GM23338 (cell line): ENCODE data around the gene MET. TPM values are rescaled to one million over a fixed set of nuclear protein-coding genes. Genes with fewer than 3 reads are reported as not detected.

Experiments used
- ATAC-seq: fragments of 200-7000 bp; cut with Tn5 transposase; 3 replicates; pipeline ENCODE4 v1.9.1; 2020
- DNase-seq: peaks from one replicate; pipeline ENCODE4 v3.0.0-alpha.2; 2015; ENCODE audit warnings: low spot score
- H2AFZ ChIP-seq: fragments of 200-600 bp; sonication (generic); 2 replicates; pipeline ENCODE4 v1.8.0; 2016; ENCODE audit warnings: antibody characterized with exemption, mild to moderate bottlenecking, moderate library complexity
- H3F3A ChIP-seq: fragments of 200-600 bp; sonication (generic); replicated peaks from 2 replicates; pipeline ENCODE4 v1.8.0; 2017; ENCODE audit warnings: antibody characterized with exemption, mixed run types, low read depth
- H3K27ac ChIP-seq: fragments of 200-600 bp; sonication (generic); 2 replicates; pipeline ENCODE4 v1.6.1; 2016; ENCODE audit warnings: low read depth
- H3K27me3 ChIP-seq: fragments of 200-600 bp; sonication (generic); 2 replicates; pipeline ENCODE4 v1.8.0; 2016; ENCODE audit warnings: mild to moderate bottlenecking, mixed run types, moderate library complexity; ENCODE audit not compliant: insufficient read depth
- H3K36me3 ChIP-seq: fragments of 200-600 bp; sonication (generic); 2 replicates; pipeline ENCODE4 v1.8.0; 2016; ENCODE audit warnings: mild to moderate bottlenecking; ENCODE audit not compliant: insufficient read depth
- H3K4me1 ChIP-seq: fragments of 200-600 bp; sonication (generic); 2 replicates; pipeline ENCODE4 v1.8.0; 2016; ENCODE audit warnings: mild to moderate bottlenecking, moderate library complexity; ENCODE audit not compliant: insufficient read depth
- H3K4me2 ChIP-seq: fragments of 200-600 bp; sonication (generic); 2 replicates; pipeline ENCODE4 v1.7.1; 2017; ENCODE audit warnings: mixed run types
- H3K4me3 ChIP-seq: fragments of 200-600 bp; sonication (generic); 2 replicates; pipeline ENCODE4 v1.6.1; 2016; ENCODE audit warnings: mixed run types
- H3K79me2 ChIP-seq: fragments of 200-600 bp; sonication (generic); replicated peaks from 2 replicates; pipeline ENCODE4 v1.8.0; 2017; ENCODE audit warnings: mild to moderate bottlenecking; ENCODE audit not compliant: insufficient read depth
- H3K9me2 ChIP-seq: fragments of 200-600 bp; sonication (generic); 2 replicates; pipeline ENCODE4 v1.8.0; 2017; ENCODE audit not compliant: insufficient read depth
- H4K20me1 ChIP-seq: fragments of 200-600 bp; sonication (generic); replicated peaks from 2 replicates; pipeline ENCODE4 v1.8.0; 2017; ENCODE audit warnings: mild to moderate bottlenecking; ENCODE audit not compliant: insufficient read depth
- H3K27ac Mint-ChIP-seq: 2 replicates; pipeline ENCODE4 v1.8.0; 2020; ENCODE audit warnings: inconsistent platforms, mild to moderate bottlenecking, moderate library complexity, mixed read lengths
- H3K27me3 Mint-ChIP-seq: 3 replicates; pipeline ENCODE4 v1.8.0; 2022; ENCODE audit warnings: low read depth, mild to moderate bottlenecking, moderate library complexity, mixed read lengths, inconsistent platforms; ENCODE audit not compliant: insufficient read depth, poor library complexity
- H3K36me3 Mint-ChIP-seq: 3 replicates; pipeline ENCODE4 v1.8.0; 2021; ENCODE audit warnings: low read depth, mild to moderate bottlenecking, inconsistent platforms, moderate library complexity, mixed read lengths
- H3K4me1 Mint-ChIP-seq: 3 replicates; pipeline ENCODE4 v1.8.0; 2020; ENCODE audit warnings: mild to moderate bottlenecking, inconsistent platforms, mixed read lengths
- H3K4me3 Mint-ChIP-seq: 3 replicates; pipeline ENCODE4 v1.8.0; 2021; ENCODE audit warnings: moderate library complexity, mild to moderate bottlenecking, inconsistent platforms, mixed read lengths
- H3K9me3 Mint-ChIP-seq: 3 replicates; pipeline ENCODE4 v1.8.0; 2020; ENCODE audit warnings: moderate library complexity, mild to moderate bottlenecking, inconsistent platforms, mixed read lengths
- CREB1 ChIP-seq: fragments of 250-450 bp; sonication (Bioruptor Pico); IDR thresholded peaks from 2 replicates; pipeline ENCODE4 v1.5.0; 2020; ENCODE audit warnings: low read depth, mild to moderate bottlenecking, moderate library complexity
- EZH2 ChIP-seq: fragments of 200-600 bp; sonication (generic); IDR thresholded peaks from one replicate; pipeline ENCODE4 v1.8.0; 2017; ENCODE audit warnings: antibody characterized with exemption, mild to moderate bottlenecking, low read depth; ENCODE audit not compliant: unreplicated experiment
- EZH2phosphoT487 ChIP-seq: fragments of 200-600 bp; sonication (generic); IDR thresholded peaks from one replicate; pipeline ENCODE4 v1.8.1; 2018; ENCODE audit warnings: antibody characterized with exemption; ENCODE audit not compliant: unreplicated experiment
- JUNB ChIP-seq: IDR thresholded peaks from one replicate; pipeline ENCODE4 v1.6.1; 2016; ENCODE audit warnings: antibody characterized with exemption; ENCODE audit not compliant: unreplicated experiment
- NANOG ChIP-seq: IDR thresholded peaks from 2 replicates; pipeline ENCODE4 v1.6.1; 2016; ENCODE audit warnings: antibody characterized with exemption, borderline replicate concordance
- POLR2AphosphoS5 ChIP-seq: IDR thresholded peaks from 2 replicates; pipeline ENCODE4 v1.6.1; 2016; ENCODE audit warnings: antibody characterized with exemption, low read depth
- REST ChIP-seq: IDR thresholded peaks from one replicate; pipeline ENCODE4 v1.6.1; 2018; ENCODE audit warnings: antibody characterized with exemption; ENCODE audit not compliant: unreplicated experiment
- STAT1 ChIP-seq: IDR thresholded peaks from one replicate; pipeline ENCODE4 v1.6.1; 2016; ENCODE audit warnings: antibody characterized with exemption; ENCODE audit not compliant: unreplicated experiment
- ZNF114 ChIP-seq: fragments of 250-450 bp; sonication (Bioruptor Pico); IDR thresholded peaks from 2 replicates; pipeline ENCODE4 v1.5.0; 2020; ENCODE audit warnings: mild to moderate bottlenecking, moderate library complexity
- ZNF331 ChIP-seq: fragments of 250-450 bp; sonication (Bioruptor Pico); IDR thresholded peaks from 2 replicates; pipeline ENCODE4 v1.5.0; 2020; ENCODE audit warnings: low read depth, mild to moderate bottlenecking, moderate library complexity
- ZNF462 ChIP-seq: fragments of 250-450 bp; sonication (Bioruptor Pico); IDR thresholded peaks from 2 replicates; pipeline ENCODE4 v1.5.0; 2020; ENCODE audit warnings: mild to moderate bottlenecking, moderate library complexity
- polyA plus RNA-seq: library from polyadenylated mRNA; unstranded; fragments of >200 nt; fragmentation: Nextera tagmentation; extraction: Ambion mirVana; gene quantifications from 2 replicates; pipeline ENCODE4 v1.2.1, GENCODE V29; 2016
- total RNA-seq: library from RNA; depleted of rRNA; stranded (reverse); fragments of >200 nt; shearing (Covaris generic); gene quantifications from 2 replicates; pipeline ENCODE4 v1.2.3, GENCODE V29; 2014
- TF ChIP-seq, protein P1 (sequence below), 2 experiments: fragments of 200-600 bp in 1 of 2; sonication (generic) in 1 of 2; conservative IDR thresholded peaks; 2 replicates each; pipeline versions ENCODE4 v1.5.1 to v1.6.1; 2016 to 2017; ENCODE audit warnings: antibody characterized with exemption in 2 of 2, low read depth in 2 of 2, mild to moderate bottlenecking in 2 of 2, moderate library complexity in 1 of 2
- TF ChIP-seq, protein P2 (sequence below): IDR thresholded peaks from 2 replicates; pipeline ENCODE4 v1.6.1; 2016; ENCODE audit warnings: antibody characterized with exemption

MET gene
- total and polyA plus RNA-seq, 2 experiments from 2014 or later, result 4.8 to 23.1 TPM

- Histone ChIP-seq H3K79me2 (no peaks in the 10 kb centered on the region), H3K27me3 (no peaks in the 10 kb centered on the region), H3K4me2 (no peak overlapping the region), H4K20me1 (no peaks in the 10 kb centered on the region), H3K4me1 (peaks cover 33% of the 10 kb centered on the region), H3F3A (no peaks in the 10 kb centered on the region), H3K4me3 (no peak overlapping the region), H3K9me2 (no peaks in the 10 kb centered on the region), H2AFZ (no peak overlapping the region), H3K36me3 (no peaks in the 10 kb centered on the region), H3K27ac (no peak overlapping the region)
- H3K9me3 Mint-ChIP-seq, result no peaks in the 10 kb centered on the region
- H3K4me1 Mint-ChIP-seq, result peaks cover 25% of the 10 kb centered on the region
- no peak for DNase-seq
- H3K4me3 Mint-ChIP-seq, result no peak overlapping the region
- no peak overlapping the region for H3K27ac Mint-ChIP-seq
- ATAC-seq, result no peak
- no peak for TF ChIP-seq NANOG
- TF ChIP-seq EZH2phosphoT487, result no peak
- TF ChIP-seq STAT1, result no peak
- no peak for TF ChIP-seq ZNF331 (CRISPR knock-in tag)
- TF ChIP-seq EZH2, result no peak
- TF ChIP-seq JUNB, result no peak
- TF ChIP-seq ZNF462, result no peak
- TF ChIP-seq, protein P1, sequence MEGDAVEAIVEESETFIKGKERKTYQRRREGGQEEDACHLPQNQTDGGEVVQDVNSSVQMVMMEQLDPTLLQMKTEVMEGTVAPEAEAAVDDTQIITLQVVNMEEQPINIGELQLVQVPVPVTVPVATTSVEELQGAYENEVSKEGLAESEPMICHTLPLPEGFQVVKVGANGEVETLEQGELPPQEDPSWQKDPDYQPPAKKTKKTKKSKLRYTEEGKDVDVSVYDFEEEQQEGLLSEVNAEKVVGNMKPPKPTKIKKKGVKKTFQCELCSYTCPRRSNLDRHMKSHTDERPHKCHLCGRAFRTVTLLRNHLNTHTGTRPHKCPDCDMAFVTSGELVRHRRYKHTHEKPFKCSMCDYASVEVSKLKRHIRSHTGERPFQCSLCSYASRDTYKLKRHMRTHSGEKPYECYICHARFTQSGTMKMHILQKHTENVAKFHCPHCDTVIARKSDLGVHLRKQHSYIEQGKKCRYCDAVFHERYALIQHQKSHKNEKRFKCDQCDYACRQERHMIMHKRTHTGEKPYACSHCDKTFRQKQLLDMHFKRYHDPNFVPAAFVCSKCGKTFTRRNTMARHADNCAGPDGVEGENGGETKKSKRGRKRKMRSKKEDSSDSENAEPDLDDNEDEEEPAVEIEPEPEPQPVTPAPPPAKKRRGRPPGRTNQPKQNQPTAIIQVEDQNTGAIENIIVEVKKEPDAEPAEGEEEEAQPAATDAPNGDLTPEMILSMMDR (conservative IDR thresholded peaks at IDR 0.05; ENCODE audit: low read depth in 2 of 2), result no peak
- TF ChIP-seq, protein P2, sequence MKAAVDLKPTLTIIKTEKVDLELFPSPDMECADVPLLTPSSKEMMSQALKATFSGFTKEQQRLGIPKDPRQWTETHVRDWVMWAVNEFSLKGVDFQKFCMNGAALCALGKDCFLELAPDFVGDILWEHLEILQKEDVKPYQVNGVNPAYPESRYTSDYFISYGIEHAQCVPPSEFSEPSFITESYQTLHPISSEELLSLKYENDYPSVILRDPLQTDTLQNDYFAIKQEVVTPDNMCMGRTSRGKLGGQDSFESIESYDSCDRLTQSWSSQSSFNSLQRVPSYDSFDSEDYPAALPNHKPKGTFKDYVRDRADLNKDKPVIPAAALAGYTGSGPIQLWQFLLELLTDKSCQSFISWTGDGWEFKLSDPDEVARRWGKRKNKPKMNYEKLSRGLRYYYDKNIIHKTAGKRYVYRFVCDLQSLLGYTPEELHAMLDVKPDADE, result no peak
- no peak for TF ChIP-seq REST
- TF ChIP-seq POLR2AphosphoS5, result no peak
- TF ChIP-seq ZNF114 (CRISPR knock-in tag), result no peak
- TF ChIP-seq CREB1 (CRISPR knock-in tag), result no peak
- no peaks in the 10 kb centered on the region for H3K27me3 Mint-ChIP-seq
- H3K36me3 Mint-ChIP-seq, result no peaks in the 10 kb centered on the region
These were observed 32.7 kb downstream of the MET start for GRCh38 chr7:116704650-116705228.
